Liver (tissue), 3 donors: ENCODE data around the gene CTDSP2.

Experiments used
- JUND ChIP-seq, 2 donors: IDR thresholded peaks; 2 replicates each; pipeline ENCODE4 v1.6.1; 2016; ENCODE audit warnings: antibody characterized with exemption in 2 of 2
- TAF1 ChIP-seq: conservative IDR thresholded peaks from 2 replicates; pipeline ENCODE4 v1.6.1; 2016; ENCODE audit warnings: antibody characterized with exemption, mild to moderate bottlenecking
- TF ChIP-seq, protein P1 (sequence below): fragments of 150-350 bp; IDR thresholded peaks from 2 replicates; pipeline ENCODE4 v1.5.1; 2017; ENCODE audit warnings: improper control_type of control experiment, low read depth, low read length; ENCODE audit not compliant: missing input control
- donor health status: healthy.
- donor health status: healthy.

DNA sequence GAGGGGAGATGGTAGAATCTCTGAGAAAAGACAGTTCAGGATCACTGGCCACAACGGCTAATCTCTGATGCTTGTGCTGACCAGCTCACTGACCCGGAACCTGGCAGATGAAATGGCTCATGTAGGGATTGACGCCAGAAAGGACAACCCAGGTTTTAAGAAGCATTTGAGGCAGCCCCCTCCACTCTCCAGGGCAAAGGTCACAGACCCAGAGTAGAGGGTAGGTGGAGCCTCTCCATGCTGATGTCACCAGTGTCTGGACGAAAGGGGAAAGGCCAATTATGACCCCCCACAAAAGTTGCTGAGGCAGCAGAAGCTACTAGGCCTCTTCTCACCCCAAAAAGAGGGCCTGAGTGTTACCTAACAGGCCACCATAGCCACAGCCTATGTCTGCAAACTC, 75.8 kb downstream of the CTDSP2 start:
- TF ChIP-seq TAF1 (no peak), JUND (IDR thresholded peaks at IDR 0.05) (no peak)
- TF ChIP-seq, protein P1, sequence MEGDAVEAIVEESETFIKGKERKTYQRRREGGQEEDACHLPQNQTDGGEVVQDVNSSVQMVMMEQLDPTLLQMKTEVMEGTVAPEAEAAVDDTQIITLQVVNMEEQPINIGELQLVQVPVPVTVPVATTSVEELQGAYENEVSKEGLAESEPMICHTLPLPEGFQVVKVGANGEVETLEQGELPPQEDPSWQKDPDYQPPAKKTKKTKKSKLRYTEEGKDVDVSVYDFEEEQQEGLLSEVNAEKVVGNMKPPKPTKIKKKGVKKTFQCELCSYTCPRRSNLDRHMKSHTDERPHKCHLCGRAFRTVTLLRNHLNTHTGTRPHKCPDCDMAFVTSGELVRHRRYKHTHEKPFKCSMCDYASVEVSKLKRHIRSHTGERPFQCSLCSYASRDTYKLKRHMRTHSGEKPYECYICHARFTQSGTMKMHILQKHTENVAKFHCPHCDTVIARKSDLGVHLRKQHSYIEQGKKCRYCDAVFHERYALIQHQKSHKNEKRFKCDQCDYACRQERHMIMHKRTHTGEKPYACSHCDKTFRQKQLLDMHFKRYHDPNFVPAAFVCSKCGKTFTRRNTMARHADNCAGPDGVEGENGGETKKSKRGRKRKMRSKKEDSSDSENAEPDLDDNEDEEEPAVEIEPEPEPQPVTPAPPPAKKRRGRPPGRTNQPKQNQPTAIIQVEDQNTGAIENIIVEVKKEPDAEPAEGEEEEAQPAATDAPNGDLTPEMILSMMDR = no peak
